Effector CD4-positive, alpha-beta T cell (primary cell): ENCODE results near the gene GAS6.

Experiments
- DNase-seq: peaks from one replicate; pipeline ENCODE4 v3.0.0-alpha.2; 2020

GAS6 gene

DNA sequence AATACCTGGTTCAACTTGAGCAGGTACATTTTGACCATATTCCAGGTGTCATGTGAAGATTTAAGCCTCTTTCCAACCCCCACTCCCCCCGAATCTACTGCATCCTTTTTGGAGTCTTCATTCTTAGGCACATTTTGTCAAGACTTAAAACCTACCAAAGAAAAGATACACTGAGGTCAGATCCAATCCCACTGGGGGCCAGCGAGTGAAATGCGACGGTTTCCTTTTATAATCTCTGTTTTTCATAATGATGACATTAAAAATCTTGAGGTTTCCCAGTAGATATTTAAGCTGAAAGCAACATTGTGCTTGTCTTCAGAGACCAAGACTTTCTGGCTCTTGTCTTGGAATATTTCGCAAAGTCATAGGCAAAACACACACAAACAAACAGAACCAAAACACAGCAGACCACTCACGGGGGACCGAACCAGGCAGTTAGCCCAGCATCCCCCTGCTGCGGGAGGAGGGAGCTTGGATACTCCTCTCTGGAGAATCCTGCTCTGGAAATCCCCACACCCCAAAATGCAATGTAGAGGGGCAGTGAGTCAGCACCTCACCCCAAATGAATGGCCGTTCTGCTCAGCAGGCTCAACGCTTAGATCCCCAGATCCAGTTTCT, 506 bp upstream of the GAS6 start:
- no peak for DNase-seq

GRCh38 chr13:113862931-113863523, 849 bp downstream of the GAS6 start:
- no peak for DNase-seq

- DNase-seq = no peak
Measured at GRCh38 chr13:113862191-113862930, 1.5 kb downstream of the GAS6 start.

DNA sequence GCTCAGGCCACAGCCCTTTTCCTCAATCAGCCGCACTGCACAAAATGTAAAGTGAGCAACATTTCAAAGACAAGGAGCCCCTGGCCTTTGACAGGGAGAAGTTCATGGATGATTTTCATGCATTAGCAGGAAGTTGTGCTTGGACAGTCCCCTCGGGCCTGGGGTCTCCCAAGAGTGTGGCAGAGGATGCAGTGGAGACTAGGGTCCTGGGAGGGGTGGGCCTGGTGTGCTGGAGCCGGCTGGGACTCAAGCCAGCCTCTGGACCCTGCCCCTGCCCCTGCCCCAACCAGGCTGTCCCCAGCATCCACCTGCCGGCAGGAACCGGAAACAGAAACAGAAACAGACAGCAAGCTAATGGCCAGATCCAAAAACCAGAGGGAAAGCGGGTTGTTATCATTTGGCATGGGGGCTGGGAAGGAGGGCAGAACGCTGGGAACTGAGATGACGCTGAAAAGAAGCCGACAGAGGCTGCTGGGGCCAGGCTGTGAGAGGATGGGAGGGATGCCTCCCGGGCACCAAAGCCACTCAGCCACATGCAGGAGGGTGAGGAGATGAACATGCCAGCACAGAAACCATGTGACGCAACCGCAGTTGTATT, 2.3 kb downstream of the GAS6 start:
- DNase-seq = no peak

- DNase-seq = no peak
Measured at GRCh38 chr13:113860665-113861432, 3.0 kb downstream of the GAS6 start.

GRCh38 chr13:113860051-113860664, 3.7 kb downstream of the GAS6 start:
- no peak for DNase-seq

GRCh38 chr13:113859311-113860050, 4.4 kb downstream of the GAS6 start:
- DNase-seq = no peak

DNA sequence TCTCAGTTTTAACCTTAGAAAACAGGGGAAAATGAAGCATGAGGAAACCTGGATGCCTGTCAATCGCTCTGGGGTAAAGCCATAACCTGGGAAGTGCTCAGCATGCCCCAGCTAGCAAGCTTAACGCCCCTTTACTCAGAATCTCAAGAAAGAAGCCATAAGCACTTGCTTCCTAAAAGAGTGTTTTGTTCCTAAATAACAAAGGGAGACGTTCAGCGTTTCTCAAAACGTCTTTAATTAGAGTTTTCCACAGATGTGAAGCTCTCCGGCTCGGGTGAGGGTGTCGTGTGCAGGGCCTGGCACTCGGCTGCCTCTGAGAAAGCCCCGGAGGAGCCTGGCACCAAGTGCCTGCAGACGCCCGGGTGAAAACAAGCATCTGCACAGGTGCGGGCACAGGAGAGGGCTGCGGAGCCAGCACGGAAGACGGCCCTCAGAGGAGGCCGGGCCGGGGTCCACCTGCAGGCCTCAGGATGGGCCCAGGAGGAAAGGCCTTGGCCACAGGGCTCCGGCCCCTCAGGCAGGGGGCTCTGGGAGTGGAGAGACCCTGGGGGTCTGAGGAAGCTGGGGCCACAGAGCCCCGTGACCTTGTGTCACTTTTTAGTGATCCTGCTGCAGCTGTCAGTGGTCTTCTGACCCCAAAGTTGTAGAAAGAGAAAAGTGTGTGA, 6.2 kb downstream of the GAS6 start:
- no peak for DNase-seq

- no peak for DNase-seq
Measured at GRCh38 chr13:113856716-113857065, 7.2 kb downstream of the GAS6 start.

DNA sequence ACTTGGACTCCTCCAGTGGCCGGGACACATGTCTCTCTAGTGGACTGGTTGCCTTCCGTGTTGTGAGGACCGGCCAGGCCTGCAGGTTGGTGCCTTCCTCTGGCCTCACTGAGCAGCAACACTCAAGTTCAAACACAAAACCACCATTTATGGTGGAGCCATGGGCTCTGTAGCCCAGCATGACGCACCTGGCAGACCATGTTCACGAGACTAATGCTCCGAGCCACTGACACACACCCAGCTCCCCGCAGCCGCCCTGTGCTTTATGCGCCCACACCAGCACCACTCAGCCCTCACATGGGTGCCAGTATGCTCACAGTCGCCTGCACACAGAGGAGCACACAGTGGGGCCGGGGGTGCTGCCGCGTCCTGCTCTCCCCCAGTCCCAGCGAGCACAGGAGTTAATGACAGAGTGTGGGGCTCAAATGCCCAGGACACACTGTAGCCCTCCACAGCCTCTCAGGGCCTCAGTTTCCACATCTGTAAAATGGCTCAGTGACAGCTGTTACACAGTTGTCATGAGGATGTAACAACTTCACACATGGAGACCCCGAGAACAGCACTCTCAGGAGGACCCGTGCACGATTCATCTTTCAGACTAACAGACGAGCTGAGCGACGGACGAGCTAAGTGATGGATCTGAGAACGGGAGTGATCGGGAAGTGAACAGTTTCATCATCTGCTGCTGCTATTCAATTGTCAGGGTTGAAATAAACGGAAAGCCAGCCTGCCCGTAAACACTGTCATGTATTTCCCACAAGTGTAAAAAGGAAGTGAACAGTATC, 7.8 kb downstream of the GAS6 start:
- DNase-seq = no peak

DNA sequence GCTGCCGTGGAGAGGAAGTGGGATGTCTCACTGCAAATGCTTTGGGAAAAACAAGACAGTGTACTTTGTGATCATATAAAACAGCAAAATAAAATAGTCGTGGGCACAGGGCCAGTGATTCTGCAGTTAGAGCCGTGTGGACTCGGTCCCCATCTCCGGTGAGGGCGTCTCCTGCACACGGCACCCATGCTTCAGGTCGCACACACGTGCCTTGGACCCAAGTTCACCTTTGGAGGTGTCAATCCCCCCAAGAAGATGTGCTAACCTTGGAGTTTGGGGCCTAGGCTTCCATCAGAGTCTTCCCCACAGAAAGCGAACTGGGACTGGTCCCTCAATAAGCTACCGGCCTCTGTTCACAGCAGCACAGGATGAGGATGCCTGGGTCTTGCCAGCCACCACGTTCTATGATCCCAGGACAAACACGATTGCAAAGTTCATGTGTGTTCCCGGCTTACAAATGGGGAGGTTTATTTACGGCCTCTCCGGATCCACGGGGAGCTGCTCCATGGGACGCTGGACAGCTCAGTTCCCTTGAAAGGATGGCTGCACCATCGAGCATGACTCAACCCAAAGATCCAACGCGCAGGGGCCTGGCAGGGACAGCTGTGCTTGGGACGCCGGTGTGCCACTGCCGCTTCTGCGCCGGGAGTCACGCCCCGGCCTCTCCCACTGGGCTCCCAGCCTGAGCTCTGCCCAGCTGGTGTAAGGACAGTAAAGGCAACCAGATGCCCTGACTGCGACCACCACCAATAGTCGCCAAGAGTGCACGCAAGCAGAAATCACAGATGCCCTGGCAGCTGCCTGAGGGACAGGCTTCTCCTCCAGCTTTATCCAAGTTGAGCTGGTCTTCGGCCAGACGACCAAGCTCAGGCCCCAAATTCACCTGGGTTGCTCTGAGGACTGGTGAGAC, 8.6 kb downstream of the GAS6 start:
- DNase-seq = no peak

DNA sequence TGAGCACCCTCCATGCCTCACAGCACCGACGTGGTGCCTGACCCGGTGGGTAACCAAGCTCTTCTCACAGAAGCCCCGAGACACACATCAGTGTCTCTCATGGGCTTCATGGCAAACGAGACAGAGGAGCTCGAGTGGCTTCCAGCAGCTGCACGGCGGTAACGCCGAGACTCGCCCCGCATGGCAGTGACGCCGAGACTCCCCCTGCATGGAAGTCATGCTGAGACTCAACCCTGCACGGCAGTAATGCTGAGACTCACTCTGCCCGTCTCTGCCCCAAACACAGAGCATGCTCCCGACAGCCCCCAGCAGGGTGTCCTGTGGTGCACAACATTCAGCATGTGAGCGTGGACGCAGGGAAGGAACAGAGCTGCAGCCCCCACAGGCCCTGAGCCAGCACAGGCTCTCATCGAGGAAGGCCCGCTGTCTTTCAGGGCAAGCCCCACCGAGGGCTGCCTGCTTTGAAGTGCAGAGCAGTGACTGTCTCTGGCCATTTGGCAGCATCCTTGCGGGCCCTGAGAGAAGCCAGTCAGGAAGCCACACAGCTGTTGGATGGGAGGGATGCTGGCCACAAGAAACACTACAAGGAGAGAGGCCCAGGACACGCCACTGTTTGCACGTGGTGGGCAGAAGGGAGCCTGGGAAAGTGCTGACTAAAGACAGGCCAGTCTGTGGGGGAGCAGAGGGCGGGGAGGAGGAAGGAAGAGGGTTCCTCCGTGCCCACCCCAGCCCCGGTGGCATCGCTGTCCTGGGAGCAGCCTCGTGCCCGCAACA, 9.5 kb downstream of the GAS6 start:
- no peak for DNase-seq

GRCh38 chr13:113853518-113854237, 10.2 kb downstream of the GAS6 start:
- no peak for DNase-seq

GRCh38 chr13:113852536-113853517, 11.0 kb downstream of the GAS6 start:
- no peak for DNase-seq

GRCh38 chr13:113851826-113852535, 11.9 kb downstream of the GAS6 start:
- no peak for DNase-seq

- no peak for DNase-seq
Measured at GRCh38 chr13:113851480-113851803, 12.4 kb downstream of the GAS6 start.
